GM12874 (cell line): ENCODE measurements around the gene CHST9.

ENCODE experiments used
- CTCF ChIP-seq: IDR thresholded peaks from 2 replicates; pipeline ENCODE4 v1.5.1; 2011; ENCODE audit warnings: low read depth, mild to moderate bottlenecking, control low read depth, low read length, moderate library complexity; ENCODE audit not compliant: insufficient read depth

Gene CHST9, protein sequence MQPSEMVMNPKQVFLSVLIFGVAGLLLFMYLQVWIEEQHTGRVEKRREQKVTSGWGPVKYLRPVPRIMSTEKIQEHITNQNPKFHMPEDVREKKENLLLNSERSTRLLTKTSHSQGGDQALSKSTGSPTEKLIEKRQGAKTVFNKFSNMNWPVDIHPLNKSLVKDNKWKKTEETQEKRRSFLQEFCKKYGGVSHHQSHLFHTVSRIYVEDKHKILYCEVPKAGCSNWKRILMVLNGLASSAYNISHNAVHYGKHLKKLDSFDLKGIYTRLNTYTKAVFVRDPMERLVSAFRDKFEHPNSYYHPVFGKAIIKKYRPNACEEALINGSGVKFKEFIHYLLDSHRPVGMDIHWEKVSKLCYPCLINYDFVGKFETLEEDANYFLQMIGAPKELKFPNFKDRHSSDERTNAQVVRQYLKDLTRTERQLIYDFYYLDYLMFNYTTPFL

DNA sequence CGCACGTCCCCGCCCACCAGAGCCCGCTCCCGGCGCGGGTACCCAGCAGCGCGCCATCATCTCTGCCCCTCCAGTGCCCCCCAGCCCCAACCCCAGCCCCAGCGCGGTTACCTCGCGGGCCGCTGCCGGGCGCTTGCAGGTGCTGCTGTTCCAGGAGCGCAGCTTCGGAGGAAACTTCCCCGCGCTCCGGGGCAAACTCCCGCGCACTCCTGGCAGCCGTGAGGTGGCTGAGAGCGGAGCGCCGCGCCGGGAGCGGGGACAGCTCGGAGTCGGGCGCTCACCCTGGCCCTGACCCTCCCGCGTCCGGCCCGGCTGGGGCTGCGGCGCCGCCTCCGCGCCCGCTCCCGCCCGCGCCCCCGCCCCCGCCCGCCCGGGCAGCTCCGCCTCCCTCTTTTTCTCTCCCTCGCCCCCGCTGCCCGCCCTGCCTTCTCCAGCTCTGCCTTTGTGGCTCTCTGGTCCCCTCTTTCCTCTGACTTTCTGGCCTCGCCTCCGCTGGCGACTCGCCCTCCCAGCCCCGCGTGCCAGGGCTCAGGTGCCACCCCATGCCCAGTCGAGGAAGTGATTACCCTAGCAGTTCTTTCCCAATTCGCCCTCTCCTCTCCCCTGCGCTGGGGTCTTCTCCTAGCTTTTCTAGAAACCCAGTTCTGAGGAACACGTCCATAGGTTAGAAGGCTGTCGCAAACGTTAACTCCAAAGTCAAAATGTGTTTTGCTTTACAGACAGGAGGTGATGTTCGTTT lies at the start of gene CHST9:
Gene CHST9, minus strand, starts transcription at position 284 of the 739 bp plus-strand sequence. CDS start 42,499 bp downstream, outside the sequence.
- no peak for TF ChIP-seq CTCF

DNA sequence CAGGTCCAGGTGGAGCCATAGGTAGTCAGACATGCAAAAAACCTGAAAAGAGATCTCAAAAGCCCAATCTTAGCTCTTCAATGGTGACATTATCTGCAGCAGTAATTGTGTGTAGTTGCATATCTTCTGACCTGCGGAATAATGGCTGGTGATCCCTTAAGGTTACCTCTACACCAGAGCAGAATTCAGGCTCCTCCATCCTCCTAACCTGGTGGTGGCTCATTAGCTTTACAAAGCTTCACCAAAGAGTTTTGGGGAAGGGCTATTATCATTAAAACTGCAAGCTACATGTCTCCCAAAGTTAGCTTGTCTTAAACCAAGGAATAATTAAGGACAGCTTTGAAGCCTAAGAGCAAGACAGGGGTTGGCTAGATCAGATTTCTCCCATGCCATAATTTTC lies 42.6 kb upstream of the CHST9 start:
- TF ChIP-seq CTCF: no peak

GRCh38 chr18:27226556-27227075 lies 41.5 kb upstream of the CHST9 start:
- no peak for TF ChIP-seq CTCF

- no peak for TF ChIP-seq CTCF
Measured at GRCh38 chr18:27225947-27226481, 40.9 kb upstream of the CHST9 start.

GRCh38 chr18:27223526-27224291 lies 38.6 kb upstream of the CHST9 start:
- TF ChIP-seq CTCF: no peak

DNA sequence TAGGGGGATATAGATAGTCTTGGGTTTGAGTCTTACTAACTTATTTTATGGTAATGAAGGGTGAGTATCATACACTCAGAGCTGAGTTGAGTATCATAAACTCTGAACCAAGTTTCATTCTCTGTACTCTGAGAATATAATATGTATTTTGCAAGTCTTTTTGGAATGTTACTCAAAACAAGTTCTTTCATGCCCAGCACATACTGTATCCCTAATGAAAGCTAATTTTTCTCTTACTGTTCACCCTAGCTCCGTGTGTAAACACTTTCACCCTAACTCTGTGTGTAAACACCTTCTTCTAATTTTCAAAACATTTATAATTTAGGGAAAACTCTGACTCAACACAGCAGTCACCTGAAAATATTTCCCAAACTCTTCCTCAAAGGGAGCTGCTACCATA lies 29.7 kb upstream of the CHST9 start:
- TF ChIP-seq CTCF: no peak
